Activated naive CD4-positive, alpha-beta T cell treated with anti-CD3 and anti-CD28 coated beads, Interleukin-2, amount 50 U/mL, for 24 hours (primary cell): Measurements from ENCODE around the gene YOD1.

Source experiments
- H3K27ac Mint-ChIP-seq: one replicate; pipeline ENCODE4 v1.8.0; 2021; ENCODE audit warnings: mild to moderate bottlenecking, mixed read lengths
- H3K27me3 Mint-ChIP-seq: one replicate; pipeline ENCODE4 v1.8.0; 2021; ENCODE audit warnings: mixed read lengths
- H3K36me3 Mint-ChIP-seq: one replicate; pipeline ENCODE4 v1.8.0; 2021; ENCODE audit warnings: mixed read lengths
- H3K4me1 Mint-ChIP-seq: one replicate; pipeline ENCODE4 v1.8.0; 2021; ENCODE audit warnings: mixed read lengths
- H3K4me3 Mint-ChIP-seq: one replicate; pipeline ENCODE4 v1.8.0; 2021; ENCODE audit warnings: mild to moderate bottlenecking, mixed read lengths
- H3K9me3 Mint-ChIP-seq: one replicate; pipeline ENCODE4 v1.8.0; 2021; ENCODE audit warnings: mixed read lengths

Gene YOD1

GRCh38 chr1:207040181-207040533, 10.9 kb downstream of the YOD1 start:
- H3K27ac Mint-ChIP-seq = no peak overlapping the region
- no peak overlapping the region for H3K4me3 Mint-ChIP-seq
- peaks cover 3% of the 10 kb centered on the region for H3K27me3 Mint-ChIP-seq
- H3K9me3 Mint-ChIP-seq = no peaks in the 10 kb centered on the region
- peaks cover 4% of the 10 kb centered on the region for H3K36me3 Mint-ChIP-seq
- H3K4me1 Mint-ChIP-seq = peaks cover 34% of the 10 kb centered on the region

DNA sequence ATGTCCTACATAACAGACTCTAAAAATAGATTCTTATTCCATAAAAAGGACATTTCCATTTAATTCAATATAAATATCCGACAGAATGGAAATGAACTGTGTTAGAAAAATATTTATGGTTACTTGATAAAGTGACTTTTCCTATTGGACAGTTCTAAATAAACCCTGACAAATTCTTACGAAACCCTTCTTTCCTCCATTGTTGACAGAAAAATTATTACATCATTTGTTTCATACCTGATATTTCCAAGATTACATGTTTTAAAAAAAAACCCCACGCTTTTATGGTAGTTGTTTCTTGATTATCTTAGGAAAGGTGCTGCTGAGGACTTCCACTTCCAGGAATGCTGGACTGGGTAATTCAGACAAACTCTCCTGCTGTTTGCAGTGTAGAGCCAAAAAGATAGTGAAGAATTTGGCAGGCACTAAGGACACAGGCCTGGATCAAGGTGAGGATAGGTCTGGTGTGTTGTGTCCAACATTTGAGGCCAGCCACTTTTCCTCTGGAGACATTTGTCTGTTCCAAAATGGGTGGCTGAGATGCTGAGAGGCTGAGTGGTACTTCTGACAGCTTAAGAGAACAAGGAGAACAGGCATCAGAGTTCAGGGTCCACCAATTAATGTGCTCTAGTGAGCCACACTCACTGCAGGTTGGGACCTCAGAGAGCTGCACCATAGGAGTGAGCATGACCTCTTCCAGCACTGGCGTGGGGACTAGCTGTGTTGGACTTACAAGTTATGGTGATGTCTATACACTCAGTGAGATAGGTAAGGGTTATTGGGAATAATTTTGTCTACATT, 11.4 kb downstream of the YOD1 start:
- Mint-ChIP-seq H3K4me1 (peaks cover 28% of the 10 kb centered on the region), H3K36me3 (peaks cover 3% of the 10 kb centered on the region), H3K27ac (no peak overlapping the region), H3K27me3 (peaks cover 3% of the 10 kb centered on the region), H3K9me3 (no peaks in the 10 kb centered on the region), H3K4me3 (no peak overlapping the region)

DNA sequence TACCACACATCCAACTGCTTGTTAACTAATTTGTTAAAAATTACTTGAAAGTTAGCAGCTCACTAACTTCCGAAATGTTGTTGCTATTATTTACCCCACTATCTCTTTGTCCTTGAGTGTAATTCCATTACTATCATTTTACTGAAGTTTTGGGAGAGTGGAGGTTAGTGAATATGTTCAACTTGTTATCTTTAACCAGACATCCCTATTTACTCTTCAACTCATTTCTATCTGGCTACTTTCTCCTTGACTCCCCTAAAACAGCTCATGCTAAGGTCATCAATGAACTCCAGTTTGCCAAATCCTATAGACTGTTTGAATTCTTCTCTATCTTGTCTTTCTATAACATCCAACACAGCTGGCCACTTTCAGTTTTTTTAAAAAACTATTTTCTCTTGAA, 14.1 kb downstream of the YOD1 start:
- H3K36me3 Mint-ChIP-seq = no peaks in the 10 kb centered on the region
- no peaks in the 10 kb centered on the region for H3K9me3 Mint-ChIP-seq

DNA sequence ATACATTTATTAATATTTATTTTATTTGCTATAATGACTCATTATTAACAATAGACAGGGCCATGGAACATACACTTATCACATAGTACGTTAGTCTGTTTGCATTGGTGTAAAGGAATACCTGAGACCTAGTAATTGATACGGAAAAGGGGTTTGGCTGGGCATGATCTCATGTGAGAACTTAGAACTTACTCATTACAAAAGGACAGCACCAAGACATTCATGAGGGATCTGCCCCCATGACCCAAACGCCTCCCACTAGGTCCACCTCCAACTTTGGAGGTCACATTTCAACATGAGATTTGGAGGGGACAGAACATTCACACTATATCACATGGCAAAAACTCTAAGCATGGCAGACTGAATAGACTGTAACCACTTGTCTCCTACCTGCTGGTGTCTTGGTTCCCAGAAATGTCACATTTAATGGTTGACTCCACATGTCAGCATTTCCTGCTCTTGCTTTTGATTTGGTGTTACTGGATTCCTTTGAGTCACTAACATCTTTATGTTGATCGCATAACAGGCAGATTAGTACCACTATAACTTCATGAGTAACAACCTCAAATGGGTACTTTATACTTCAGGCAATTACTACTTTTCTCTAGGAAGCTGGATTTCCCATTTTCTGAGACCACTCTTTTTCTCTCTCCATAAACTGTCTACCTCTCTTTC, 15.0 kb downstream of the YOD1 start:
- Mint-ChIP-seq H3K27me3 (peaks cover 14% of the 10 kb centered on the region), H3K4me1 (no peaks in the 10 kb centered on the region), H3K27ac (no peak overlapping the region), H3K9me3 (no peaks in the 10 kb centered on the region), H3K4me3 (no peak overlapping the region), H3K36me3 (no peaks in the 10 kb centered on the region)

More for the DNA sequence above, 14.1 kb downstream of the YOD1 start:
- H3K4me1 Mint-ChIP-seq = peaks cover 2% of the 10 kb centered on the region
- no peak overlapping the region for H3K27ac Mint-ChIP-seq
- no peak overlapping the region for H3K4me3 Mint-ChIP-seq
- peaks cover 14% of the 10 kb centered on the region for H3K27me3 Mint-ChIP-seq

DNA sequence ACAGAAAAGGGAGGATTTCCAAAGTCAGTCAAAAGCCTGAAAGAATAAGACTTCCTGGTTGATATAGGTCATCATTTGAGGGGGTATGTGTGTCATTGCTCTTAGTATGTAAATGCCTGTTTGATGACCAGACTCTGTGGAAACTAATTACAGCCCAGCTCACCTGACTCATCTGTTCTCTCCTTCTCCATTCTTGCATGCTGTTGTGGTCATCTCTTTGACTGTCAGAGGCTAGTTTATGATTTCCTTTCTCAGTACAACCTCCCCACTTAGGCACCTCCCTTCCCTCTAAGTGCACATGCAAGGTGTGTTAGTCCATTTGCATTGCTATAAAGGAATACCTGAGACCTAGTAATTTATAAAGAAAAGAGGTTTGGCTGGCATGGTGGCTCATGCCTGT, 16.0 kb downstream of the YOD1 start:
- no peak overlapping the region for H3K4me3 Mint-ChIP-seq
- no peaks in the 10 kb centered on the region for H3K4me1 Mint-ChIP-seq
- no peak overlapping the region for H3K27ac Mint-ChIP-seq
- no peaks in the 10 kb centered on the region for H3K9me3 Mint-ChIP-seq
- H3K36me3 Mint-ChIP-seq = no peaks in the 10 kb centered on the region
- peaks cover 16% of the 10 kb centered on the region for H3K27me3 Mint-ChIP-seq

GRCh38 chr1:207034208-207034607, 16.8 kb downstream of the YOD1 start:
- Mint-ChIP-seq H3K27me3 (peaks cover 16% of the 10 kb centered on the region), H3K4me1 (no peaks in the 10 kb centered on the region), H3K36me3 (no peaks in the 10 kb centered on the region), H3K27ac (no peak overlapping the region), H3K4me3 (no peak overlapping the region), H3K9me3 (no peaks in the 10 kb centered on the region)

- Mint-ChIP-seq H3K27me3 (peaks cover 20% of the 10 kb centered on the region), H3K9me3 (no peaks in the 10 kb centered on the region)
These were observed 17.7 kb downstream of the YOD1 start for GRCh38 chr1:207033302-207033701.

GRCh38 chr1:207032528-207033017, 18.4 kb downstream of the YOD1 start, which contains the start of gene C1orf116:
Gene C1orf116, minus strand, starts transcription at chr1:207032756. Its CDS starts 5,158 bp downstream, at chr1:207027598.
- Mint-ChIP-seq H3K27me3 (peaks cover 20% of the 10 kb centered on the region), H3K4me3 (no peak within 1 kb of the TSS), H3K4me1 (no peaks in the 10 kb centered on the region), H3K9me3 (no peaks in the 10 kb centered on the region), H3K36me3 (no peaks in the 10 kb centered on the region), H3K27ac (no peak within 1 kb of the TSS)

More at GRCh38 chr1:207033302-207033701, 17.7 kb downstream of the YOD1 start:
- H3K36me3 Mint-ChIP-seq = no peaks in the 10 kb centered on the region
- H3K4me3 Mint-ChIP-seq = no peak overlapping the region
- no peaks in the 10 kb centered on the region for H3K4me1 Mint-ChIP-seq
- H3K27ac Mint-ChIP-seq = no peak overlapping the region

DNA sequence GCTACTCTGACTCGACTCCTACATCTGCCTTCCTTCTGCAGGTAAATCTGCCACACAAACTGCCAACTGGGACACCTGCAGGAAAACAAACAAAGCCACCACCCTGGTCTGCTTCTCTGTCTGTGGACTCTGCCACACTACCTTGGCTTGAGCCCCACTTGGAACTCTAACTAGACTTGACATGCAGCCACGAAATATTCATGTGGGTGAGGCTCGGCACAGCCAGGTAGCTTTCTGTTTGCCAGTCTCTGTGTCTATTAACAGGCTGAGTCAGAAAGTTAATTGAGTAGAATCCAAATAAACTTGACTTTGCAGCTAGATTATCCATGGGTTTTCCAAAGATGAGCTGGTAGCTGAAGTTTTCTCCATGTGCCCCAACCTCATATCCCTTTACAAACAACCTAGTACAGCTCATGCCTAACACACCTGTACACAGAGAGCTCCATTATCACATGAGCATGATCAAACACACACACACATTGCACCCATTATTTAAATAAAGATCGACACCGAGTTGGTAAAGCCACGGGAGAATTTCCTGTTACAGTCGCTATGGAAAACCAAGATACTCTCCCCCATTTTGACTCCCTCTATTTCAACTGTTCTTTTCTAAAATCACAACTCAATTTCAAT, 19.3 kb downstream of the YOD1 start:
- H3K4me3 Mint-ChIP-seq = no peak overlapping the region
- no peaks in the 10 kb centered on the region for H3K36me3 Mint-ChIP-seq
- no peaks in the 10 kb centered on the region for H3K4me1 Mint-ChIP-seq
- H3K9me3 Mint-ChIP-seq = no peaks in the 10 kb centered on the region
- peaks cover 23% of the 10 kb centered on the region for H3K27me3 Mint-ChIP-seq
- H3K27ac Mint-ChIP-seq = no peak overlapping the region

DNA sequence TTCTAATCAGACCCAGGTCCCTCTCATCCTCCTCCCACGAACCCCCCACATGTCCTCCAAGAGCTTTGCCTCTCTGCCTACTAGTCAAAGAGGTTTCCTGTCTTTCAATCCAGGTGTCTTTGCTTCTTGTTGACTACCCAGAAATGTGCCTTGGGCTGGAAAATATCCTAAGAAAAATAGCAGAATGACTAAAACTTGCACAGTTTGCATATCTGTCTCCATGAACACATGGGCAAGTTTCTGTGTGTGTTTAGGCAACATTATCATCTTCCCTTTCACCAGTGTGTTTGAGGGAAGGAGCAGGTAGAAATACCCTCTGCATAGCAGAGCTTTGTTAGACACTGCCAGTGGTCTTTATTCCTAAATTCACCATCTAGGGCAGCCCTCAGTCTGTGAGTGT, 20.0 kb downstream of the YOD1 start:
- Mint-ChIP-seq H3K36me3 (no peaks in the 10 kb centered on the region), H3K27me3 (peaks cover 23% of the 10 kb centered on the region), H3K27ac (no peak overlapping the region), H3K4me1 (no peaks in the 10 kb centered on the region), H3K4me3 (no peak overlapping the region), H3K9me3 (no peaks in the 10 kb centered on the region)

GRCh38 chr1:207030522-207031009, 20.4 kb downstream of the YOD1 start:
- Mint-ChIP-seq H3K27me3 (peaks cover 25% of the 10 kb centered on the region), H3K36me3 (no peaks in the 10 kb centered on the region), H3K4me3 (no peak overlapping the region), H3K4me1 (no peaks in the 10 kb centered on the region), H3K9me3 (no peaks in the 10 kb centered on the region), H3K27ac (no peak overlapping the region)

DNA sequence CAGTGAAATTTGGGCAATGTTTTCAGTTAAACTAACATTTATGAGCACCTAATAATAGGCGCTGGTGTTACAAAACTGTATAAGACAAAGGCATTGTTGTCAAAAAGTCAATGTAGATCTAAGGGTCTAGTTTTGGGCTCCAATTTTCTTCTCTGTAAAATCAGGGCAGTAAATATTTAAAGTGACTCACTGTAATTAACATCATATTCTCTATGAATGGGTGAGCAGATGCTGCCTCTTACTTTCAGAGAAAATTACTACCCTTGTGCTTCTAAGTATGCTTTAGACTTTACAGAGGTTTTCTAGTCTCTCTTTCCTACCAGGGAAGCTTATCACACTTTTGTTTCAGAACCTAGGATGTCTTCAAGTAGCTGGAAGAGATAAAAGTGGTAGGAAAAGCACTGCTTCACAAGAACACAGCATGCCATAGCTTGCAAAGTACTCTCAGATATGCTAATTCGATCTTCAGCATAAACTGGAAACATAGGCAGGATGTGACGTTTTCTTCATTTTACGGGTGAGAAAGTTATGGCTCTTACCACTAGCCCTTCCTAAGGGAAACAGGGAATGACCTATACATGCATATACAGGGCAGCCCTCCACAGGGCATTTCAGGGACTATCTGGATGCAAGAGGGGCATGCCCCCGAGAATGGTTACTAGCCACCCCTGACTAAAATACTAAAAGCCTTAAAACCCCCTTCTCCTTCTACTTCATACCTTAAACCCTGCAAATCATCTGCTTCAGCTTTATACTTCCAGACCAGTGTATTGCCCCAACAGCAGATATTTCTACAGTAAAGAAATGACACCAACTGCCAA, 21.1 kb downstream of the YOD1 start:
- Mint-ChIP-seq H3K36me3 (no peaks in the 10 kb centered on the region), H3K9me3 (no peaks in the 10 kb centered on the region), H3K27ac (no peak overlapping the region), H3K4me3 (no peak overlapping the region), H3K27me3 (peaks cover 23% of the 10 kb centered on the region), H3K4me1 (no peaks in the 10 kb centered on the region)

DNA sequence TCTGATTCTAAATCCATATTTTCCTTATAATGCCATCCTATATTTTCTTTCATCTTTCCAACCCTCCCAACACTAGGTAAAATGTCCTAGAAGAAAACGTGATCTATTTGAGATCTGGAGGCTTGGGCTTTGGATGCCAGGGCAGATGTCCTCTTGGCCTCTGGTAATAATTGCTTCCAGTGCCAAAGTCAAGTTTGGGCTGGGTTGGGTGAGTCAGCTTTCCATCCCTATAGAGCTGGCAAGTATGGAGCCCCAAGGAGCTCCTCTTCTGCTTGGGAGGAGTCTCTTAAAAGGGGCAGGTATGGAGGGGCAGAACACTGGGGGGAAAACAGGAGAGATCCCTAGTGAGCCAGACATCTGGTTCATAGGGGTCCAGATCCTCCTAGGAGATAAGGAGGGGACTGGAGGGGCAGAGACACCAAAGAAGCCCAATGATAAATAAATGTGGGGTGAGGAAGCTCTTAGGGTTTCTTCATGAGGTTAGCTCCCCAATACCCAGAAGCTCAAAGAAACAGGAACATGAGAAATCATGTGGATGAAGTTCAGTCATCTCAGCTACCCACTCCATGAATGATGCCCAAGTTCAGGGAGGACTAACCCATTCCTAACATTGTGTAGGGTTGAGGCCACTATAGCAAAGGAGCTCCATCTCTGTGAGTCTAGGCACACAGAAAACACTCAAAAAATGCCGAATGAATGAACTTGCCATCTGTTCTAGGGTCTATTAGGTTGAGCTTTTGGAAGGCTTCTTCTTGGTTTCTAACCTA, 21.9 kb downstream of the YOD1 start:
- Mint-ChIP-seq H3K27ac (no peak overlapping the region), H3K36me3 (no peaks in the 10 kb centered on the region), H3K4me3 (no peak overlapping the region), H3K27me3 (peaks cover 20% of the 10 kb centered on the region), H3K9me3 (no peaks in the 10 kb centered on the region), H3K4me1 (no peaks in the 10 kb centered on the region)

DNA sequence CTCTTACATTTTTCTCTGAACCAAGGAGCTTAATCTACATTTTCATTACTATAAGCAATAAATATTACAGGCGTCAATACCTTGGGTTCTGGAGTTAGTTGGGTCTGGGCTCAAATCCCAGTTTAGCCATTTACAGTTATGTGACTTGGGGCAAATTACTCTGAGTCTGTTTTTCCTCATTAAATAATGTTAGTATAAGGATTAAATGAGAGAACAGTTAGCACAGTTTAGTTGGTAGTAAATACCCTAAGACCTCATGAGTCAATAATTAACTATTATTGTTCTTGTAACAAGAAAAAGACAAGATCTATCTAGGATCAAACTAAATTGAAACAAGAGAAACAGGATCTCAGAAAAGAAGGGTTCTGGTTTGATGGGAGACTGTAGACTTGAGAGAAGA, 23.1 kb downstream of the YOD1 start:
- no peaks in the 10 kb centered on the region for H3K9me3 Mint-ChIP-seq
- H3K27me3 Mint-ChIP-seq = peaks cover 15% of the 10 kb centered on the region
- H3K36me3 Mint-ChIP-seq = no peaks in the 10 kb centered on the region
- no peak overlapping the region for H3K4me3 Mint-ChIP-seq
- no peak overlapping the region for H3K27ac Mint-ChIP-seq
- no peaks in the 10 kb centered on the region for H3K4me1 Mint-ChIP-seq
